GM12878 (cell line): ENCODE results near the gene ZNF662.

Source experiments
- CHD1 ChIP-seq: IDR thresholded peaks from 2 replicates; pipeline ENCODE4 v1.6.1; 2012; ENCODE audit warnings: low read depth, low read length, improper control_type of control experiment
- CTCF ChIP-seq, 3 experiments: IDR thresholded peaks in 2 of 3; conservative IDR thresholded peaks in 1 of 3; 2 replicates each; pipeline ENCODE4 v1.5.1; 2011; ENCODE audit warnings: low read depth in 3 of 3, low read length in 3 of 3, mild to moderate bottlenecking in 3 of 3, control low read depth in 2 of 3, moderate library complexity in 2 of 3, inconsistent platforms in 1 of 3, mixed read lengths in 1 of 3; ENCODE audit not compliant: control insufficient read depth in 2 of 3, insufficient read depth in 1 of 3; ENCODE audit errors: extremely low read depth in 1 of 3
- MYC ChIP-seq: IDR thresholded peaks from 2 replicates; pipeline ENCODE4 v1.6.1; 2011; ENCODE audit warnings: mild to moderate bottlenecking, low read length, moderate library complexity, inconsistent platforms; ENCODE audit not compliant: insufficient read depth, insufficient replicate concordance, insufficient read length, severe bottlenecking
- POLR2A ChIP-seq: IDR thresholded peaks from 2 replicates; pipeline ENCODE4 v1.6.1; 2011; ENCODE audit warnings: low read depth, mild to moderate bottlenecking, low read length
- POLR2AphosphoS5 ChIP-seq: IDR thresholded peaks from 2 replicates; pipeline ENCODE4 v1.6.1; 2011; ENCODE audit warnings: mild to moderate bottlenecking, low read length, inconsistent platforms
- SIX5 ChIP-seq: IDR thresholded peaks from 2 replicates; pipeline ENCODE4 v1.6.1; 2011; ENCODE audit warnings: mild to moderate bottlenecking, low read depth, low read length, moderate library complexity; ENCODE audit not compliant: severe bottlenecking
- TF ChIP-seq, protein P1 (sequence below): fragments of 450-650 bp; IDR thresholded peaks from 2 replicates; pipeline ENCODE4 v1.6.1; 2017; ENCODE audit warnings: low read depth, mild to moderate bottlenecking, moderate library complexity

GRCh38 chr3:42867138-42867537 is 38.8 kb upstream of the ZNF662 start:
- TF ChIP-seq SIX5 (no peak), POLR2A (no peak), MYC (no peak), CHD1 (no peak), POLR2AphosphoS5 (no peak), CTCF (IDR thresholded peaks at IDR 0.05 in 2 of 3, conservative IDR thresholded peaks at IDR 0.05 in 1 of 3; ENCODE audit: control insufficient read depth in 2 of 3, extremely low read depth in 1 of 3, insufficient read depth in 1 of 3, low read depth in 3 of 3, low read length in 3 of 3) (no peak)
- TF ChIP-seq, protein P1, sequence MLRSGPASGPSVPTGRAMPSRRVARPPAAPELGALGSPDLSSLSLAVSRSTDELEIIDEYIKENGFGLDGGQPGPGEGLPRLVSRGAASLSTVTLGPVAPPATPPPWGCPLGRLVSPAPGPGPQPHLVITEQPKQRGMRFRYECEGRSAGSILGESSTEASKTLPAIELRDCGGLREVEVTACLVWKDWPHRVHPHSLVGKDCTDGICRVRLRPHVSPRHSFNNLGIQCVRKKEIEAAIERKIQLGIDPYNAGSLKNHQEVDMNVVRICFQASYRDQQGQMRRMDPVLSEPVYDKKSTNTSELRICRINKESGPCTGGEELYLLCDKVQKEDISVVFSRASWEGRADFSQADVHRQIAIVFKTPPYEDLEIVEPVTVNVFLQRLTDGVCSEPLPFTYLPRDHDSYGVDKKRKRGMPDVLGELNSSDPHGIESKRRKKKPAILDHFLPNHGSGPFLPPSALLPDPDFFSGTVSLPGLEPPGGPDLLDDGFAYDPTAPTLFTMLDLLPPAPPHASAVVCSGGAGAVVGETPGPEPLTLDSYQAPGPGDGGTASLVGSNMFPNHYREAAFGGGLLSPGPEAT, result no peak
